GM12878 (cell line): ENCODE results near the gene FAM187B. TPM values are rescaled to one million over a fixed set of nuclear protein-coding genes. Genes with fewer than 3 reads are reported as not detected.

Experiments
- ATF7 ChIP-seq: fragments of 450-650 bp; IDR thresholded peaks from 2 replicates; pipeline ENCODE4 v1.6.1; 2016; ENCODE audit warnings: low read depth, mild to moderate bottlenecking
- CBX5 ChIP-seq: sonication (generic); IDR thresholded peaks from 2 replicates; pipeline ENCODE4 v1.6.1; 2016; ENCODE audit warnings: low read depth, moderate library complexity, mild to moderate bottlenecking, inconsistent platforms
- CEBPZ ChIP-seq: fragments of 150-350 bp; IDR thresholded peaks from 2 replicates; pipeline ENCODE4 v1.6.1; 2016; ENCODE audit warnings: low read depth, low read length
- E2F4 ChIP-seq: IDR thresholded peaks from 2 replicates; pipeline ENCODE4 v1.6.1; 2012; ENCODE audit warnings: low read depth, low read length, improper control_type of control experiment
- GATAD2B ChIP-seq: fragments of 450-650 bp; conservative IDR thresholded peaks from 2 replicates; pipeline ENCODE4 v1.6.1; 2017; ENCODE audit warnings: low read depth, mild to moderate bottlenecking, moderate library complexity
- HCFC1 ChIP-seq: fragments of 150-350 bp; IDR thresholded peaks from 2 replicates; pipeline ENCODE4 v1.6.1; 2014; ENCODE audit warnings: low read length
- KAT2A ChIP-seq: conservative IDR thresholded peaks from 2 replicates; pipeline ENCODE4 v1.6.1; 2011; ENCODE audit warnings: low read depth, low read length; ENCODE audit not compliant: control insufficient read depth
- KLF5 ChIP-seq: fragments of 450-650 bp; IDR thresholded peaks from 2 replicates; pipeline ENCODE4 v1.6.1; 2014; ENCODE audit warnings: mild to moderate bottlenecking; ENCODE audit not compliant: partially characterized antibody
- MEF2B ChIP-seq: fragments of 450-650 bp; IDR thresholded peaks from 2 replicates; pipeline ENCODE4 v1.6.1; 2018; ENCODE audit warnings: mild to moderate bottlenecking, moderate library complexity; ENCODE audit not compliant: partially characterized antibody, poor library complexity, severe bottlenecking
- MYB ChIP-seq: fragments of 150-350 bp; IDR thresholded peaks from 2 replicates; pipeline ENCODE4 v1.6.1; 2014; ENCODE audit warnings: mild to moderate bottlenecking, low read depth, low read length, borderline replicate concordance
- PAX8 ChIP-seq: fragments of 450-650 bp; IDR thresholded peaks from 2 replicates; pipeline ENCODE4 v1.6.1; 2017; ENCODE audit warnings: mild to moderate bottlenecking, moderate library complexity
- RB1 ChIP-seq: fragments of 450-650 bp; formaldehyde crosslinking; IDR thresholded peaks from 2 replicates; pipeline ENCODE4 v1.6.1; 2017; ENCODE audit warnings: mild to moderate bottlenecking, borderline replicate concordance
- SIN3A ChIP-seq: IDR thresholded peaks from 2 replicates; pipeline ENCODE4 v1.6.1; 2012; ENCODE audit warnings: low read depth, low read length, improper control_type of control experiment
- SIX5 ChIP-seq: IDR thresholded peaks from 2 replicates; pipeline ENCODE4 v1.6.1; 2011; ENCODE audit warnings: mild to moderate bottlenecking, low read depth, low read length, moderate library complexity; ENCODE audit not compliant: severe bottlenecking
- SUZ12 ChIP-seq: fragments of 200-600 bp; sonication (generic); IDR thresholded peaks from one replicate; pipeline ENCODE4 v1.6.1; 2018; ENCODE audit warnings: antibody characterized with exemption, mild to moderate bottlenecking; ENCODE audit not compliant: unreplicated experiment
- USF2 ChIP-seq: IDR thresholded peaks from 2 replicates; pipeline ENCODE4 v1.6.1; 2011; ENCODE audit warnings: low read depth, low read length, improper control_type of control experiment, borderline replicate concordance
- ZBTB40 ChIP-seq: fragments of 450-650 bp; IDR thresholded peaks from 2 replicates; pipeline ENCODE4 v1.6.1; 2016; ENCODE audit warnings: mild to moderate bottlenecking, moderate library complexity, borderline replicate concordance
- polyA plus RNA-seq, 11 experiments: library from polyadenylated mRNA; depleted of rRNA in 4 of 11; unstranded in 6 of 11; stranded (reverse) in 5 of 11; fragments of >200 nt; fragmentation: Nextera tagmentation in 4 of 11; fragmentation: Illumina TruSeq in 1 of 11; extraction: Ambion mirVana in 4 of 11; extraction: Trizol in 1 of 11; gene quantifications; 1 replicate in 1 of 11; 2 replicates in 10 of 11; pipeline versions ENCODE4 v1.2.1 to v1.2.3, GENCODE V29; 2011 to 2016; ENCODE audit warnings: inconsistent platforms in 2 of 11, missing spikeins in 2 of 11, low read depth in 1 of 11
- total RNA-seq, 4 experiments: library from RNA; depleted of rRNA in 3 of 4; stranded (reverse); fragments of >200 nt in 3 of 4; fragmentation: Illumina TruSeq in 1 of 4; extraction: Trizol in 1 of 4; gene quantifications; 2 replicates each; pipeline versions ENCODE4 v1.2.1 to v1.2.3, GENCODE V29; 2013 to 2021

The FAM187B gene
- total and polyA plus RNA-seq, 10 of the 15 experiments (the other 5 are each of a cell fraction or from before 2014, with no cell fraction given) = 0.05 TPM; not detected in 9

GRCh38 chr19:35248310-35249145 lies 20.0 kb upstream of the FAM187B start, which contains the start of gene LSR (continued):
- TF ChIP-seq MYB (no peak), CBX5 (no peak), SIX5 (no peak), PAX8 (no peak), CEBPZ (no peak), MEF2B (no peak), SIN3A (peak; percentile 48; the same call in 1 of the 2 replicates), ZBTB40 (peak; percentile 77; the same call in 1 of the 2 replicates), GATAD2B (no peak; the same call in 1 of the 2 replicates), RB1 (peak; percentile 90; the same call in 1 of the 2 replicates), USF2 (no peak), KLF5 (peak; percentile 99), SUZ12 (no peak), HCFC1 (peak; percentile 32; the same call in 1 of the 2 replicates), E2F4 (peak; percentile 32; the same call in 1 of the 2 replicates), ATF7 (peak; percentile 100), KAT2A (no peak)
